A549 treated with GW870086 at 1 μM for 4 hours (cell line): ENCODE results near the gene BOLA1. TPM values are rescaled to one million over a fixed set of nuclear protein-coding genes. Genes with fewer than 3 reads are reported as not detected.

ENCODE experiments used
- total RNA-seq: library from RNA; stranded (reverse); fragments of 200-300 nt; extraction: Qiagen RNA extraction; gene quantifications from 5 replicates; pipeline ENCODE4 v1.2.3, GENCODE V29; 2022; ENCODE audit warnings: low read depth

The BOLA1 gene, protein sequence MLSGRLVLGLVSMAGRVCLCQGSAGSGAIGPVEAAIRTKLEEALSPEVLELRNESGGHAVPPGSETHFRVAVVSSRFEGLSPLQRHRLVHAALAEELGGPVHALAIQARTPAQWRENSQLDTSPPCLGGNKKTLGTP
- total RNA-seq = 16.3 to 24.2 TPM (median 23.3 TPM) in 5 replicates

DNA sequence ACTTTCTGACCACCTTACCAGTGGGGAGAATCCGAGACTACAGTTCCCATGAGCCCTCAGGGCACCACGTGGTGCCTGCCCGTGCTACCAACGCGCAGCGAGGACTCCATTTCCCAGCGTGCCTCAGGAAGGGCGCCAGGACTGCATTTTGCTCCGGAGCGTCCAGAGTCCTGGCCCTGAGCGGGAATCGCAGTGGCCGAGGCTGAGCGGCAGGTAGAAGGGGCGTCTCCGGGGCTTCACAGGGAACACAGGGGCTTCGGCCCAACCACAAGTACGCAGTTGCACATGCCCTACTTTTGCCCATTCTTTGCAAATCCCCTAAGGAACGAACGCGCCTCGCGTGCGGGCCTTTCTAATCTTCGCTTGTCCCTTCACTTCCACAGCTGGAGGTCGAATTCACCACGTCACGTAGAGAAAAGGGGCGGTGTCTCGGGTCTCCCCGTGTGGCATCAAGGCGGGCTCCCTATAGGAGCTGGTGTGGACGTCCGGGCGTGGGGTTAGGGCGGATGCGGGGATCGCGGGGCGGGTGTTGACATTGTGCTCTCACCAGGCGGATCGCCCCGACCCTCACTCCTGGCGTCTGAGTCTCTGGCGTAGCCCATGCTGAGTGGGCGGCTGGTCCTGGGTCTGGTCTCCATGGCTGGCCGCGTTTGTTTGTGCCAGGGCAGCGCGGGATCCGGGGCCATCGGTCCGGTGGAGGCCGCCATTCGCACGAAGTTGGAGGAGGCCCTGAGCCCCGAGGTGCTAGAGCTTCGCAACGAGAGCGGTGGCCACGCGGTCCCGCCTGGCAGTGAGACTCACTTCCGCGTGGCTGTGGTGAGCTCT lies at the start of gene BOLA1:
BOLA1 (plus strand) TSS at position 109 of the 825 bp plus-strand sequence; CDS start at position 601, 492 bp downstream.

DNA sequence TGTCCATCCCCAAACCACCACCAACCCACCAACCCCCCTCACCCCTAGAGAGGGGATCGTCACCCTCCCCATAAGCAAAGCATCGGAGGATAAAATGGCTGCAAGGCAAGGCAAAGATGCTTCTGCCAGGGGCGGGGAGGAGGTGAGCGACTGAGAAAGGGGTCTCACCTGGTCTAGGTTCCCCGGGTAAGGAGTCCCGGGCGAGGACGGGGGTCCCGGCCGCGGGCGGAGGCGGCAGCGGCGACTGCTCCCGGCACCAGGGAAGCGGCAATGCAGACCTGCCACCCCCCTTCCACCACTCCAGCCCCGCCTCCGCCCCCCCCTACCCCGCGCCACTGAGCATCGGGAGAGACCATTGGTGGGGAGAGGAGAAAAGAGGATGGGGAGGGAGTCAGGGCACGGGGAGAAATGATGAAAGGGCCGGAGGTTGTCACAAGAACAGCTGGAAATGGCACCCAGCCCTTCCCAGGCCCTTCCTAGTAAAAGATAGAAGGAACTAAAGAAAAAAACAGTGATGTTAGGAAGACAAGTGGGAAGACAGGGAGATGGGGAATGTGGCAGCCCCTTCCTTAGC lies 18.3 kb downstream of the BOLA1 start, which contains the start of gene SV2A:
SV2A (minus strand) TSS at position 274 of the 574 bp plus-strand sequence. CDS start 4,004 bp downstream, outside the sequence.

GRCh38 chr1:149927563-149928400 lies 28.4 kb downstream of the BOLA1 start, which contains the start of gene SF3B4:
Gene SF3B4, minus strand, starts transcription at chr1:149927803. Its CDS starts 44 bp downstream, at chr1:149927759.

GRCh38 chr1:149936170-149936991 lies 37.0 kb downstream of the BOLA1 start, which contains the start of gene MTMR11:
Gene MTMR11, minus strand, starts transcription at chr1:149936879. Its CDS starts 232 bp downstream, at chr1:149936647.

Other genes starting within 250 kb of the BOLA1 start
- not detected in 5 replicates for gene FCGR1A, start 116.9 kb upstream of the BOLA1 start, total RNA-seq
- gene SV2A, start 18.3 kb downstream of the BOLA1 start, total RNA-seq = 0.08 to 0.12 TPM (median 0.10 TPM) in 5 replicates
- 119 to 144 TPM (median 123 TPM) in 5 replicates for gene SF3B4, start 28.2 kb downstream of the BOLA1 start, total RNA-seq
- gene MTMR11, start 37.3 kb downstream of the BOLA1 start, total RNA-seq = 5.1 to 8.3 TPM (median 7.0 TPM) in 5 replicates
- gene OTUD7B, start 111.2 kb downstream of the BOLA1 start, total RNA-seq = 8.3 to 12.6 TPM (median 12.3 TPM) in 5 replicates
- 15.8 to 17.3 TPM (median 15.9 TPM) in 5 replicates for gene VPS45, start 168.2 kb downstream of the BOLA1 start, total RNA-seq